ENCODE data around the gene MTARC1. TPM values are rescaled to one million over a fixed set of nuclear protein-coding genes. Genes with fewer than 3 reads are reported as not detected.

MTARC1 gene
- total RNA-seq, 4 donors from 2014 or later = 0.29 to 6.8 (median 5.1) TPM

DNA sequence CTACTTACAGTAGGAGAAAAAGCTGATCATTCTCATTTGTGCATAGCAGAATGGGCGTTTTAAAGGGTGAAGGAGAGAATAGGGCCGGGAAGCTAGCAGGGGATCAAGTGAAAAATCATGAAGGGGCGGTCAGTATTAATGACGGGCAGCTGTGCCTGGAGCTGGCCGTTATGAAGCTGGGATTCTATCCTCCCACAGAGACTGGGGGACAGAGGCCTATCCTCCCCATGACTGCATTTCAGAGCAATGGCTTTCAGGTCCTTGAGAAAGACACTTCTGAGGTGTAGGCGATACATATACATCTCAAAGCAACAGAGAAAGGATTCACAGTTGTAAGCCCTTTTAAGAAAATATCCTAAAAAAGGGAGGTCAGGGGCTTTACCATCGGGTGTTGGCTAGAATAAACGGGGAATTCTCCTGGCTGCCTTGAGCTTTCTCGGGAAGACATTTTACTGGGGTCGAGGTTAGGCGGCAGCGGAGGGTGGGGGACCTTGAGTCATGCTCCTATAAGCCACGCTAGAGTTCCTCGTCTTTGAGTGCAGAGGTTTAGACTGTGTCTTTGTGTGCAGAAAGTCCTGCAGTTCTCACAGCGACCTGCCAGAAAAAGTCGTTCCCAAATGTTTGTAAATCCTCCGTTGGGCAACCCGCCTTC lies 39.1 kb upstream of the MTARC1 start:
- peak overlapping the region; percentile 41 to 63 for H3K4me3 ChIP-seq
- H3K36me3 ChIP-seq = no peaks in the 10 kb centered on the region
- TF ChIP-seq, protein P1, sequence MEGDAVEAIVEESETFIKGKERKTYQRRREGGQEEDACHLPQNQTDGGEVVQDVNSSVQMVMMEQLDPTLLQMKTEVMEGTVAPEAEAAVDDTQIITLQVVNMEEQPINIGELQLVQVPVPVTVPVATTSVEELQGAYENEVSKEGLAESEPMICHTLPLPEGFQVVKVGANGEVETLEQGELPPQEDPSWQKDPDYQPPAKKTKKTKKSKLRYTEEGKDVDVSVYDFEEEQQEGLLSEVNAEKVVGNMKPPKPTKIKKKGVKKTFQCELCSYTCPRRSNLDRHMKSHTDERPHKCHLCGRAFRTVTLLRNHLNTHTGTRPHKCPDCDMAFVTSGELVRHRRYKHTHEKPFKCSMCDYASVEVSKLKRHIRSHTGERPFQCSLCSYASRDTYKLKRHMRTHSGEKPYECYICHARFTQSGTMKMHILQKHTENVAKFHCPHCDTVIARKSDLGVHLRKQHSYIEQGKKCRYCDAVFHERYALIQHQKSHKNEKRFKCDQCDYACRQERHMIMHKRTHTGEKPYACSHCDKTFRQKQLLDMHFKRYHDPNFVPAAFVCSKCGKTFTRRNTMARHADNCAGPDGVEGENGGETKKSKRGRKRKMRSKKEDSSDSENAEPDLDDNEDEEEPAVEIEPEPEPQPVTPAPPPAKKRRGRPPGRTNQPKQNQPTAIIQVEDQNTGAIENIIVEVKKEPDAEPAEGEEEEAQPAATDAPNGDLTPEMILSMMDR (IDR thresholded peaks at IDR 0.05) = no peak
- TF ChIP-seq POLR2A (IDR thresholded peaks at IDR 0.05) = no peak
- H3K9me3 ChIP-seq = no peaks in the 10 kb centered on the region
- intact Hi-C loops (cut with DNase I; ENCODE audit: low total_unique reads) = no loop called here
- peak overlapping the region; percentile 73 to 79 for H3K27ac ChIP-seq
- H3K4me1 ChIP-seq = no peaks in the 10 kb centered on the region
- no peak for DNase-seq
- no peaks in the 10 kb centered on the region for H3K27me3 ChIP-seq

DNA sequence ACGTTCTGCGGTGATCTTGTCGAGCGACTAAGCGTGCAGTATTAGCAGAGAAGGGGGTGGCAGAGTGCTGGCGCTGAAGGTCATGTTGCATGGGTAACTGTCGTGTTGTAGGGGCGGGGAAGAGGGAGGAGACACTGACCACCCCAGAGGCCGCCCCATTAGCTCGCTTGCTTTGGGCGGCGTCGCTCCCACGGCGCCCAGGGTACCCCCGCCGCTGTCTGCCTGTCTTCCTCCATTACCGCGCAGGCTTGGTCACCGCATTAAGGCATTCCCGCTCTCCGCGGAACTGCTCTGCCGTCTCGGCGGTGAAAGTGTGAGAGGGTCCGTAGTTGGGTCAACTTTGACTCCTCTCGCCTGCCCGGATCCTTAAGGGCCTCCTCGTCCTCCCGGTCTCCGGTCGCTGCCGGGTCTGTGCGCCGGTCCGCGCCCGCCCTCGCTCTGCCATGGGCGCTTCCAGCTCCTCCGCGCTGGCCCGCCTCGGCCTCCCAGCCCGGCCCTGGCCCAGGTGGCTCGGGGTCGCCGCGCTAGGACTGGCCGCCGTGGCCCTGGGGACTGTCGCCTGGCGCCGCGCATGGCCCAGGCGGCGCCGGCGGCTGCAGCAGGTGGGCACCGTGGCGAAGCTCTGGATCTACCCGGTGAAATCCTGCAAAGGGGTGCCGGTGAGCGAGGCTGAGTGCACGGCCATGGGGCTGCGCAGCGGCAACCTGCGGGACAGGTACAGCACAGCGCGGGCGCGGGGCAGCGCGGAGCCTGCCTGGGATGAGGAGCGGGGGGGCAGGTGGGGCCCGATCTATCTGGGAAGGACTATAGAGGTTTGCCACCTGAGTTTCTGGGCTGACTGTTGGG lies 38.4 kb upstream of the MTARC1 start, which contains the start of gene MTARC2:
Gene MTARC2 (plus strand): TSS at position 234 of the 846 bp plus-strand sequence. CDS start 210 bp downstream, at position 444.
- Histone ChIP-seq H3K4me1 (no peaks in the 10 kb centered on the region), H3K4me3 (peak within 1 kb of the TSS; percentile 41 to 63), H3K36me3 (no peaks in the 10 kb centered on the region), H3K27me3 (no peaks in the 10 kb centered on the region), H3K27ac (peak within 1 kb of the TSS; percentile 73 to 79), H3K9me3 (no peaks in the 10 kb centered on the region)
- TF ChIP-seq, protein P1 (IDR thresholded peaks at IDR 0.05) = no peak
- peak; percentile 67 to 76 for TF ChIP-seq POLR2A (IDR thresholded peaks at IDR 0.05)
- DNase-seq = peak; percentile 60 to 61
- intact Hi-C loops (cut with DNase I; ENCODE audit: low total_unique reads) = no loop called here

DNA sequence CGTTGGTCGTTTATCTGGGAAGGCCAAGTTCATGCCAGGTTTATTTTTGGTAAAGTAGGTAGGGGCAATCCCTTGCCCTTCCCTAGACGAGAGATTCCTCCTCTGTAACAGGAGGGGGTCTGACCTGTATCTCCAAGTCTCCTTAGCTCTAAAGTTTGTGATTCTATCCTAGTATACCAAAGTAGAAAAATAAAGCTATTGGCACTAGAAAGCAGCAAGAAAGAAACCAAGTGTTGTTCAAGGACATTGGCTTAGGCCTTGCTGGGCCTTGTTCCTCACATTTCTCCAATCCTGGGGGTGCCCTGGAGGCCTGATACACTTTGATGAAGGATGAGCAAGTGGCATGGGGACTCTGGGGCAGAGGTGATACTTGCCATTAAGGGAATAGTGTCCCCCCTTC lies 37.8 kb upstream of the MTARC1 start:
- Histone ChIP-seq H3K36me3 (no peaks in the 10 kb centered on the region), H3K9me3 (no peaks in the 10 kb centered on the region), H3K4me1 (no peaks in the 10 kb centered on the region), H3K27me3 (no peaks in the 10 kb centered on the region), H3K27ac (peak overlapping the region; percentile 73 to 79), H3K4me3 (peak overlapping the region; percentile 41 to 63)
- TF ChIP-seq, protein P1 (IDR thresholded peaks at IDR 0.05) = no peak
- no peak for TF ChIP-seq POLR2A (IDR thresholded peaks at IDR 0.05)
- no peak for DNase-seq
- intact Hi-C loops (cut with DNase I; ENCODE audit: low total_unique reads) = no loop called here

DNA sequence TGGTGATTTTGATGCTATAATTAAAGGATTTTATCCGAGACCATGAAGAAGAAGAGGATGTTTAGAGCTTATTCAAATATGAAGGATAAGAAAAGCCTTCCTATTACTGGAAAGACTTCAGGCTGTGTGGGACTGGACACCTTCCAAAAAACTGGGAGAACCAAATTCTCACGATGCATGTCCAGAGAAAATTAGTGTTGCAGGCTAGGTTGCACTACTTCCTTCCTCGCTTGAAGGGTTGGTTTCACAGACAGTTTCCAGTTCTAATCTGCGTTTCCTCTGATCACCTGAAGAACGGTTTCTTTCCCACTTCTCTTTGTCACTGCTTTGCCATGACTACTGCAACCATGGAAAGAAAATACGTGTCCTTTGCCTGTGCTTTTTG lies 36.6 kb upstream of the MTARC1 start:
- Histone ChIP-seq H3K36me3 (no peaks in the 10 kb centered on the region), H3K4me1 (no peaks in the 10 kb centered on the region), H3K4me3 (no peak overlapping the region)

More for the DNA sequence above, 36.6 kb upstream of the MTARC1 start:
- Histone ChIP-seq H3K27me3 (no peaks in the 10 kb centered on the region), H3K9me3 (no peaks in the 10 kb centered on the region), H3K27ac (no peak overlapping the region)
- intact Hi-C loops (cut with DNase I; ENCODE audit: low total_unique reads) = no loop called here
- no peak for DNase-seq
- TF ChIP-seq, protein P1 (IDR thresholded peaks at IDR 0.05) = no peak
- no peak for TF ChIP-seq POLR2A (IDR thresholded peaks at IDR 0.05)
